ENCODE measurements around the gene RBMS1.

- no peak for TF ChIP-seq CTCF (IDR thresholded peaks at IDR 0.05)
- TF ChIP-seq POLR2A (IDR thresholded peaks at IDR 0.05), result peak; percentile 26
Measured at GRCh38 chr2:160406591-160407392, 86.8 kb downstream of the RBMS1 start.

Measured in right lobe of liver (tissue), 4 donors.